HG03457 (cell line): ENCODE data around the gene TMEFF2.

Source experiments
- ATAC-seq: cut with Tn5 transposase; IDR thresholded peaks from one replicate; pipeline ENCODE4 v1.9.1; 2021; ENCODE audit warnings: moderate number of reproducible peaks; ENCODE audit not compliant: unreplicated experiment

Gene TMEFF2

DNA sequence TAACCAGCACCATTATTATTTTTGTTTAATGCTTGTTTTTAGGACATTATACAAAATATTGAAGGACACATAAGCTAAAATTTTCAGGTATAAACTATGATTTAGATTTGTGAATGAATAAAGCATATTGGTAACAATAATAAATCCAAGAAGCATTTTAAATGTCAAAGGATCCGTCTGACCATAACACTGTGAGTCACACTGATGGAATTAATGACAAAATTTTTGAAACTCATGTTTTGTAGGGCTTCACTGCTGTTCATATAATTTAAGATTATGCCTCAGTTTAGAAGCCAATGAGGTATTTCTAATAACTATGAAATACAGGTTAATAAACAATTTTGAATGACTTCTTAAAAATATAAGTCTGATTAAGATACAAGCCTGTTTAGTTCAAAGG, 124.6 kb downstream of the TMEFF2 start:
- no peak for ATAC-seq

DNA sequence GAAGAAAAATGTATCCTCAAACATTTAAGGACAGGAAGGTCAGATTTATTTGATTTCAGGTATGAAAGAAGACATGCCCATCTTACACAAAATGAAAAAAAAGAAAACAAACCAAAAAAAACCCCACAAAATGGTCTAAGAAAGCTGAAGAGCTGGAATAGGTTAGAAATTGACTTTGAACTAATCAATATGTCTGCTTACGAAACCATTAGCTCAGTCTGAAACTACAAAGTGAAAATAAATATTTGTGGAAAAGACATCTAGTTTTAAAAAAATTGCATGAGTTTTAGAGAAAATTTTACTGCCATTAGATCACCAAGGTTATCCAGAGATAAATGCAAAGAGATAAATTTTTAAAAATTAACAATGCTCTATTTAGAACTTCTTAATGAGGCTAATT, 125.3 kb downstream of the TMEFF2 start:
- no peak for ATAC-seq

DNA sequence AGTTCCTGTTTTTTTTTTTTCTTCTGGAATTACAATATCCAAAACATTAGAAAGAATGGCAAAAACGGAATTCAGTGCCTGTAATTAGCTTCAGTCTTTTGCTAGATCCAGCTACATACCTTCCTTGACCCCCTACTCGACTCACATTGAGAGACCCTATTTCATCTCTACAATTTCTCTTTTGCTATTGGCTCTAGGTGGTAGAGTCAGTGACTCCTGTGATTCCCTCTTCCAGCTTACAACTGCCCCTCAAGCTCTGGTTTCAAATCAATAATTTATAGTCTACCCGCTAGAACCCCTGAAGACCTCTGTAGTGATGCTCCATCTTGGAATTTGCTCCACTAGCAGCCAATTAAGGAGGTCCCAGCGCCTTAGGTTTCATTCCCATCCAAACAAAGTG, 125.8 kb downstream of the TMEFF2 start:
- no peak for ATAC-seq

DNA sequence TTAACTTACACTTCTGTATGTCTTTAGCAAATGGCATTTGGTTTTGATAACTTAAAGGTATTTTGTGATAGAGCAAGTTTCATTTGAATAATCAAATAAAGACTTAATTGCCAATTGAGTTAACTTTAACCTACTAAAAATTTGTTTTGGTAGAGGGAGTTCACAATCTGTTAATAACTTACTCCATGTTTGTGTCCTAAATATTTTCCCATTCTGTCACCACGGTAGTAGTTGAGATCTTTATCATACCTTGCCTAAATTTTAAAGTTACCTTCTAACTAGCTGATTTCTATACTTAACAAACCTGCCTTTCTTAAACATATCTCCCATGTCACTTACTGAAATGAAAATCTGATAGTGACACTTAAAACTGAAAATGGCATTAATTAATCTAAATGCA, 127.1 kb downstream of the TMEFF2 start:
- ATAC-seq, result no peak

DNA sequence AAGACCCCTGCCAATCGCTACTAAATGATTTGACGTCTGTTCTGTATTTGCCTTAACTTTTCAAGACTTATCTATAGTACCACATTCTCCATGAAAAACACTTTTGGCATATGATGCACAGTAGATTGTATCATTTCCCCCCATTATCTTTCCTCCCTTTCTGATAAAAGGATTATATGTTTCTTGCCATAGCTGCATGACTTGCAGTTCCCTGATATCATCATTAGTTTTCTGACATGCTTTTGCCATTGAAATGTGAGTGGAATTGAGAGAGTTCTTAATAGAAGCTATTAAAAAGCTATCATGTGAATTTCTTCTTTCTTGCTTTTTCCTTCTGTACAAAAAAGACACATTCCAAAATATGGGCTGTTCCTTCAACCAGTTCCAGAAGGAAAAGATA, 130.3 kb downstream of the TMEFF2 start:
- no peak for ATAC-seq

DNA sequence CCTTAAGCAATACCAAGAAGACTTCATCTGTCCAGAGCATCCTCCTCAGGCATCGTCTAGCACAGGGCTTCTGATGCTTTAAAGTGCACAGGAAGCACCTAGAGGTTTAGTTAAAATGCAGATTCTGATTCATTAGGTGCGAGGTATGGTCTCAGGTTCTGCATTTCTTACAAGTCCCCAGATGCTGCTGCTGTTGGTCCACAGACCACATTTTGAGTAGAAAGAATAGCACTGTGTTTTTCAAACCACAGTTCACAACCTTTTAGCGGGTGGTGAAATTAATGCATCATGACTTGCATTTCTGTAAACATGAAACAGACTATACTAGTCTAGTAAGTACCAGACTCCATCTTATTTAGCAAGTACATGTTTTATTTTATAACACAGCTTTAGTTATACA, 134.6 kb downstream of the TMEFF2 start:
- ATAC-seq, result no peak

DNA sequence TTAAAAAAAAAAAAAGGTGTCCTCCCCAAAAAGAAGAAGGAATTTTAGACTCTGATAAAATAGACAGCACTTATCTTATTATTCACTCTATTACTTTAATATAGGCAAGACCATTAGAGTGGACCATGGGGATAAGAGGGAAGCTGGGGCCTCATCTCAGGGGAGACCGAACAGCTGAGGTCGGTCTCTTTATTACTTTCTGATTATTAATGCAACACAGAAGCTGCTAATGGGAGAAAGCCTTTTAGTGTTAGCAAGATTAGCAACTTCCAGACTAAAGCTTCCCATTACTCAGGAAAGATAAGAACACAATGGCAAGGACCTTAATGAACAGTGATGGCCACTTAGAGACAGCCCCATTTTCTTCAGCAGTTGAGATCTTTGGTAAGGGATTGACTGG, 135.5 kb downstream of the TMEFF2 start:
- no peak for ATAC-seq

DNA sequence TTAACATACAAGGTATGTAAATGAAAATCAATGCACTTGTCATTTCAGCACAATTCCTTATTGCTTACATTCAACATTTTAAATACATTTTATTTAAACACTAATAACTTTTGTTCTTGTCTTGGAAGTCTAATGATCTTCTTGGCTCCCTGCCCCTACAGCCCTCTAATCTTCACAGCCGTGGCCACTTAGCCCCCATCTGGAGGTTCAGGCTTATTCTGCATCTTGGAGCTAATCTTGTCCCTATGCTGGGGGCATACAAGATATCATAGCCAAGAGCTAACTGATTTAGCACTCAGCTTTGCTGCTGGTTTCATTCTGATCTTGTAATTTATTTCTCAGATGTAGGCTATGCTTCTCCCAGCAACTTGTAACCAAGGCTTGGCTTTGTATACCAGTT, 140.8 kb downstream of the TMEFF2 start:
- ATAC-seq, result no peak

DNA sequence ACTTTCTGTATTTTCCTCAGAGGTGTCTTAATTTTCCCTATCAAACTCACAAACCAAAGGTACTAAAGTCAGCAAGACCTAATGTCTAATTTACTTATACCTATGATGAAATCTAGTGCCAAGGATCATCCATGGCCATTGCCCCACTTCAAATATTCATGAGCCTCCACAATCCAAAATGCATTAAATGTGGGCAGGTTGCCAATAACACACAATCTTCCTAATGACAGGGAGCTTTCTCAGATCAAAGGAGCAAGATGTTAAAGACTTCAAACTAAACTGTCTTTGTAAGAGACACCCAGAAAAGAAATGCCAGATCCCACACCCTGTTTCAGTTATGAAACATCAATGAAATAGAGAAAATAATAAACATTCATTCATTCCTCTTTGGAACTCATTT, 143.2 kb downstream of the TMEFF2 start:
- ATAC-seq, result no peak

DNA sequence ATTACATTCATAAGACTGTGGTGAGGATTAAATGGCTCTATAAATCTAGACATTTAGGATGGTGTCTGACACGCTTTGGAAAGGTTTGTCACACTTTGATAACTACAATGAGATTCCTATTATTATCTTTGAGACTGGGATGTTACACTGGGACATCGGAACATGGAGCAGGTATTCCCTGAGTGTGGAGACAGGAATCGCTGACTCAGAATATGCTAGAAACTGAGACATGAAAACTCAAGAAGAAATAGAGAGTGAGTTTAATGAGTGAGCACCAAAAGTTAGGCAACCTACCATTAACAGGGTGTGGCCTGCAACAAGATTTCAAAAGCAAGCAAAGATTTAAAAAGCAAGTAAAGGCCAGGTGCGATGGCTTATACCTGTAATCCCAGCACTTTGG, 145.4 kb downstream of the TMEFF2 start:
- ATAC-seq, result no peak

DNA sequence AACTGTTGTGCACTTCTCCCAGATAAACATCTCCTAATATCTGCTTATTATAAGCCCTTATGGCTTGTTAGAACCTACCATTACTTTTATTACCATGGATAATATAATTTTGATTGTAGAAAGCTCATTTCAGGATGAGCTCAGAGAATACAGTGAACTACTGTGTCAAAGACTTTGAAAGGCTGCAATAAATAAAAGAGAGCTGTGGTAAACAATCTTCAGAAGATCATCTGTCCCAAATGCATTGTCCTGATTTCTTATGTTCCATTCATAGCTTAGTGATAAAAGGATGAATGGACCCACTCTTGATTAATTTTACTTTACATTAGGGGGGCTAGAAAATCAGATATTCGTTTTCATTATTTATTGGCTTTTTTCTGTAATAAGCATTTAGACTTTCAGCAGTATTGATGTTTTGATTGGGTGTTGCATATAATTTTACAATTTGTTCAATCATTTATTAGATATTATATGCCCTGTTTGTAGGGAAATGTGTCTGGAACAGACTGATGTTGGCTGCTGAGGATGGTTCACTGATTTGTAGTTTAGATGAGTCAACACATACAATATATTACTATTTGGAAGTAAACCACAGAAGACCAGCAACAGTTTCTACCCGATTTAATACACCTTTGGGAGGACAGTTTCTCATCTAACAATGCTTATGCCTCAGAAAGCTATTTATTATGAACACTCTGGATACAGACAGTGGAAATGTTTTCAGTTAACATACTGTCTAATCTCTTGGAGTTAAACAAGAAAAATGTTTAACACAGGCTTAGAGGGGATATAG, 147.2 kb downstream of the TMEFF2 start:
- ATAC-seq, result no peak

DNA sequence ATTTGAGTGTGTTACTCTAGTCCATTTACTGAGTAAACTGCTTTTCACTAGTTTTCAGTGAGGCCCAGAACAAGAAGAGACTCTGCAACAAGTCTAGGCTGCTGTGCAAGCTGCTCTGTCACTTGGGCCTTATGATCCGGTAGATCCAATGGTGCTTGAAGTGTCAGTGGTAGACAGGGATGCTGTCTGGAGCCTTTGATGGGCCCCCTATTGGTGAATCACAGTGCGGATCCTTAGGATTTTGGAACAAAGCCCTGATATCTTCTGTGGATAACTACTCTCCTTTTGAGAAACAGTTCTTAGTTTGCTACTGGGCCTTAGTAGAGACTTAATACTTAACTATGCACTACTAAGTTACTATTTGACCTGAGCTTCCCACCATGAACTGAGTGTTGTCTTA, 150.2 kb downstream of the TMEFF2 start:
- no peak for ATAC-seq

DNA sequence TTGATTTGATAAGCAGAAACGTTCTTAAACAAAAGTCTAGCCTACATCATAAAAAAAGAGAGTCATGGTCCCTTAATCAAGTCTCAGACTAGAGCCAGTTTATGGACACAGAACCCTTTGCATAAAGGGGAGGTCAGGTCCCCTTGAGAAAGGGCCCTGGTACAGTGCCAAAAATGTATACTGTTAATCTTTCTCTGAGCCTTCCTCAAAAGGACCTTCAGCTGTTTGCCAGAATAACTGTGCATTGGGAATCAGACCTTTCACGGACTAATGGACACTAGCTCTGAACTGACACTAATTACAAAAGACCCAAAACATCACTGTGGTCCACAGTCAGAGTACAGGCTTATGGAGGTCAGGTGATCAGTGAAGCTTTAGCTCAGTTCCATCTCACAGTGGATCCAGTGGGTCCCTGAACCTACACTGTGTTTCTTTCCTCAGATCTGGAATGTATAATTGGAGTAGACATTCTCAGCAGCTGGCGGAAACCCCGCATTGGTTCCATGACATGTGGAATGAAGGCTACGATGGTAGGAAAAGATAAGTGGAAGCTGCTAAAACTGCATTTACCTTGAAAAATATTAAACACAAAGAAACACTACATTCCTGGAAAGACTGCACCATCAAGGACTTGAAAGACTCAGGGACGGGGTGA, 151.4 kb downstream of the TMEFF2 start:
- ATAC-seq, result no peak

DNA sequence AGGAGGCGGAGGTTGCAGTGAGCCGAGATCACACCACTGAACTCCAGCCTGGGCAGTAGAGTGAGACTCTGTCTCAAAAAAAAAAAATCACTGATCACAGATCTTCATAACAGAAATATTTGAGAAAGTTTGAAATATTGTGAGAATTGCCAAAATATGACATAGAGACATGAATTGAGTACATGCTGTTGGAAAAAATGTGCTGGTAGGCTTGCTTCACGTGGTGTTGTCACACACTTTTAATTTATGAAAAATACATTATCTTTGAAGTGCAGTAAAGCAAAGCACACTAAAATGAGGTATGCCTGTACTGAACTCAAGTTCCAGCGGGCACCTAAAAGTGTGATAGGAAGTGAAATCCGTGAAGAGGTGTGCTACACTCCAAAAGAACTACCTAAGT, 152.6 kb downstream of the TMEFF2 start:
- no peak for ATAC-seq

DNA sequence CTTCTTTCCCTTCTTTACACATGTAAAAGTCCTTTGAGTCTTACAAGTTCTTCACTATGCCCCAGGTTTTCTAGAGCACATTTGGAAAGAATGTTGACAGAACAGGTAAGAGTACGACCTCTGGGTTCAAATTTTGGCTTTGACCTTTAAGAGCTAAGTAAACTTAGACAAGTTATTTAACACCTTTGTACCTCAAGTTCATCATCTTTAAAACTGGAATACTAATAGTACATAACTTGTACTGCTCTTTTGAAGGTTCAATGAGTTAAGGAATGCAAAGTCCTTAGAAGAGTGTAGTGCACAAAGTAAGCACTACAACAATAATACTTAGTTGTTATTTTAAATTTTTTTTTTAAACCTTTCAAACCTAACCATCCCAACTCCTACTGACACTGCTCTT, 156.6 kb downstream of the TMEFF2 start:
- ATAC-seq, result no peak

DNA sequence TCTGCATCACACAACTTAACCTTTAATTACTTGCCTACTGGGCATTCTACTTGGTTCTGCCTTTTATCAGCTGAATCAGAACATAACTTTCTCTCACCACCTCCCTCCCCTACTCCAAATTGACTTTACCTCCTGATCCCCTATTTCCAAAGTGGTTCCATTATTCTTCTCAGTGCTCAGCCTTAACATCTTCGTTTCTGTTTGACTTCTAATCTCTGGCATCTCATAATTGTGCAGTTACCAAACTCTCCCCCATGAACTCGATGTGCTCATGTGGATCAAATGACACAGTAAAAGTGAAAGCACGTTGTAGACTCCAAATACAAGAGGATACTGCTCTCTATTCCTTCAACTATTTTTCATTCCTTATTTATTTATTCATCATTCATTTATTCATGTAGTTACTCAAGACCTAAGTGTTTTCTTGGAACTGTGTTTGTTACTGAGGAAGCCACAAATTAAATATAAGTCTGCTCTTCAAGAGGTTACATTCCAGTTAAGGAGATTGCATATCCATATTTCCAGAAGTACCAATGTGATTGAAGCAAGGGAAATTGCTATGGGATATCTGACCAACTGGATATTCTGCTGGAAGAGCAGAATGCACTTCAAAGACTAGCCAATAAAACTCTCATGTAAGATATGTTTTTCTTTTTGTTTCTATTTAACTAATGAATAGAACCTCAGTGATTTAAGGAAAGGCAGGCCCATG, 158.8 kb downstream of the TMEFF2 start:
- ATAC-seq, result no peak

DNA sequence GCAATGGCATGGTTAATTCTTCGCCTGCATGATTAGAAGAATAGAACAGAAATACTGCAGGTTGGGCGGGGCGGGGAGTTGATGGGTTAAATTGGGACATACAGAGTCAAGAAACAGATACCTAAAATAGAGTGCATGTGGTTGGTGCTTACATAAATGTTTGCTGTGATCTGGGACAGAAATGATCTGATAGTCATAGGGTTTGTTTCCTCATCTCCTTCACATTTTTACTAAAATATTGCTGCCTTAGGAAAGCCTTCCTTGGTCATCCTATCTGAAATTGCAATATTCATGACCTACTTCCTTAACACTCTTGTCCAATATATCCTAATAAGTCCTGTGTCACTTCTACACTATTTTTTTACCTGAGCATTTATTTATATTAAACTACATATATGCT, 163.9 kb downstream of the TMEFF2 start:
- no peak for ATAC-seq

DNA sequence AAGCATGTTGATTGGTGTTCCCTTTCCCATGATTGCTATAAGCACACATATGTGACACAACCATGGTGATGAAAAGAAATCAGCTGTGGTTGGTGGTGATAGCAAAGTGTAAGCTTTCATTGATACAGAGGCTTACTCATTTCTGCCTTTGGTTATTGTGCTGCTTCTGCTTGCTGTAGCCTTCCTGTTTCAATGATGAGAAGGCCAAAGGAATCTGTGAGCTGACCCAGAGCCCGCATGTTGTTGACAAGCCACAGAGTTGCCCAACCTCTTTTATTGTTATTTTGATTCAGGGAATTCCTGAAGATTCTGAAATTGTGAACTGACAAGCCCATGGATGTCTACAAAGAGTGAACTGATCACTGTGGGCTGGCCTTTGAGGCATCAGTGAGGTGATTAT, 164.4 kb downstream of the TMEFF2 start:
- ATAC-seq, result no peak

DNA sequence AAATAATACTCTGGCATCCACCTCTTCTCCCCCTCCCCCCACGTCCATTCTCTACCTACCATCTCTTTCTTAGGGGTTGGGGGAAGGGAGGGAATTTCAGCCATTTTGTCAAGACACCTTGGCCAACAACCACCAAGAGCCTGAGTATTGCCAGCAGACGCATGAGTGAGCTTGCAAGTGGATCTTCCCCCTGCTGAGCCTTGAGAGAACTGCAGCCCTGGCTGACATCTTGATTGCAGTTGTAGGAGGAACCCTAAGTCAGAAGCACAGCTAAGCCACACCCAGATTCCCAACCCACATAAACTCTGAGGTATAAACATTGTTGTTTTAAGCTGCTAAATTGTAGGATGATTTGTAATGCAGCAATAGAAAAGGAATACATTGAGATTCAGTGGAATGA, 165.6 kb downstream of the TMEFF2 start:
- ATAC-seq, result no peak

DNA sequence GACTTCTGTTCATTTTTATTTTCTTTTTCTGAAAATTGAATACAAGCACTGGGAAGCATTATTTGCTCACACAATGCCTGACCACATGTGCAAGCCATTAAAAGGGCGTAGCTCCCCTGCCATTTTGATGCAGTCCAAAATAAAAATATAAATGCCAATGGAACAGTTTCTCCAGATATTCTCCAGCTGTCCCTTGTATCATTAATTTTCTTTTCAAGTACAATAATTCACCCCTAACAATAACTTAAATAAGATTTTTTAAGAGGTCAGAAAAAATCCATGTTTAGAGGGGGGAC, 168.0 kb downstream of the TMEFF2 start:
- ATAC-seq, result no peak

DNA sequence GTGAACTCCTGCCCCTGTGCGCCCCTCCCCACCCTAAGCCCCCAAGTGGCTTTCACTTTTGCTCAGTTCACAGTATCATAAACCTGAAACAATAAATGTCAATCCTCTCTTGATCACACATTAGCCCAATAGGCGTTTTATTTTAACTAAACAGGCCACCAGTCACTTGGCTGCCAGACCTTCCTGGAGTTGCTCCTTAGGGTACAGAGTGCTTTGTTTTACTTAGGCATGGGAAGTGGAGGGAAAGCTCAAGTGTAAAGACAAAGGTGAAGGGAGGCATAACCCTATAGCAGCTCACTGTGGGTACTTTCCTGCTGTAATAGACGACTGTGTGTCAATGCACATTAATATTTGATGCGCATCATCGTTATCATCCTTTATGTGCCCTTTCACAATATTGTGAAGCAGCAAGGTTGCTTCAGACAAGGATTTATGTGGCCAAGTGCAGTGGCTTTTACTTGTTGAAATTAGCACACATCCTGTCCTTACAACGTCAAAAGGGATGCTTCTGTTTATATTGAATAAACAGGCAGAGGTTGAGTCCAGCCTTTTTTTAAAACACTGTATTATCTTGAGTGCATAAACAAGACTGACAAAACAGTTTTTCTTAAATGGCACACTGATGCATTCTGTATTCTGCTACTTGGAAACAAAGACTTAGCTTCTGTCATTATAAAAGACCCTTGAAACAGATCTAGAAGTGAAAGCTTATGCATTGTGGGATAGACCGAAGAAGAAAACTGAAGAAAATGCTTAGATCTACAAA, 168.5 kb downstream of the TMEFF2 start:
- no peak for ATAC-seq

DNA sequence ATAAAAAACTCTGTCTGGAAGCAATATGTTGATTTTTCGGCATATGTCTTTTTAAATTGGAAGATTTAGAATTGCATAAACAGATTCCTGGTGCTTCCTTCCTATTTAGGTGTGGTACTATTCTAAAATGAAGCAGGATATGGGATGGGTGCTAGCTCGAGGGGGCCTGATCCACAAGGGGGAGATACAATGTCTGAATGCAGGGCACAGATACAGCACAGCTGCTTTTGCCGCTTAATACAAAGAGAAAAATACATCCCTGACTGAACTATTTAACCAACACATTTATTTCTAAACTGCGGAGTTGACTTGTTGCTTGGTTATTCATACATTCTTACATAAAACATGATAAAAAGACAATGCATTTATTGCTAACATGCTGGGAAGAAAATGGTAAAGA, 169.1 kb downstream of the TMEFF2 start:
- ATAC-seq, result no peak
